Suppressor macrophage treated with lipopolysaccharide for 1 hour (primary cell): Measurements from ENCODE around the gene ARAP3.
A peak's percentile ranks its signal among the peaks of the same experiment; 100 is the strongest.
"Not testable (repeated sequence)": the region's sequence is repeated elsewhere in the genome, so short reads cannot be mapped to it uniquely, and the experiment has no call there.

Source experiments
- DNase-seq, 3 donors: peaks; one replicate each; pipeline ENCODE4 v3.0.0-alpha.2; 2020 to 2022

The ARAP3 gene

DNA sequence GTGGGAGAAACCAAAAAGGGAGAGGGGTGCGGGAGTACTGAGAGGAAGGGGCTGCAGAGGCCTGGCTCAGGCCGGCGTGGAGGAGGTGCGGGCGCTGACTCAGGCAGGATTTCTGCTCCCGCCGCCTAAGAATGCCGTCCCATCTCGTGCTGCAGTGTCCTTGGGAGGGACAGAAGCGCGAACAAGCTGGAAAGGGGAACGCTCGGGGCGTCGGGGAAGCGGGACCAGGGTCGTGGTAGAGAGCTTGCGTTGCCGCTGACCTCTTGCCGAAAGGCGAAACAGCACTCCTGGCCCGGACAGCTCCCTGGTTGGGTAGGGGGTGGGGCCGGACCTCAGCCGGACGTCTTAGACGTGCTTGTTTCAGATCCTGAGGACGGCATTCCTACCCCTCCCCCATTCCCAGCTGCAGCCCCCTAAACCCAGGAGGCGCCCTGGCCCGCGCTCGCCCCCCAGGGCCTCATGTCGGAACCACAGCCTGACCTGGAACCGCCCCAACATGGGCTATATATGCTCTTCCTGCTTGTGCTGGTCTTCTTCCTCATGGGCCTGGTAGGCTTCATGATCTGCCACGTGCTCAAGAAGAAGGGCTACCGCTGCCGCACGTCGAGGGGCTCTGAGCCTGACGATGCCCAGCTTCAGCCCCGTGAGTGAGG is 44.1 kb downstream of the ARAP3 start:
- DNase-seq = peak; percentile 53 to 68 (median 54)

- DNase-seq = peak in 1 of 3 donors; percentile 46
Observed at GRCh38 chr5:141637123-141637766, 44.8 kb downstream of the ARAP3 start.

- peak; percentile 93 to 98 (median 96) for DNase-seq
Observed at GRCh38 chr5:141636413-141637122, 45.5 kb downstream of the ARAP3 start, which contains the start of the genes HDAC3 and RELL2. HDAC3 (minus strand) TSS chr5:141636849; CDS start chr5:141636790, 59 bp downstream. RELL2 (plus strand) TSS chr5:141636997; CDS start chr5:141638226, 1,229 bp downstream.

- no peak for DNase-seq
Observed at GRCh38 chr5:141636106-141636412, 46.0 kb downstream of the ARAP3 start.

DNA sequence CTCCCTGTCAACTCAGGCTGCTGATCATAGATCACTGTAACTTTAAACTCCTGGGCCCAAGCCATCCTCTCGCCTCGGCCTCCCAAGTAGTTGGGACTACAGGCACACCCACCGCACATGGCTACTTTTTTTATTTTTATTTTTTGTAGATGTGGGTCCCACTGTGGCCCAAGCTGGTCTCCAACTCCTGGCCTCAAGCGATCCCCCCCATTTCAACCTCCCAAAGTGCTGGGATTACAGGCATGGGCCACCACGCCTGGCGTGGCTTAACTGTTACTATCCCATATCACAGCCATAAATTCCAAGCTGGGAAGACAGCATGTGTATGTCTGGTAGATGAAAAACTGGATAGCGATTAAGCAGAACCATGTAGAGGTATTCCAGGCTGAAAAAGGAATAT is 46.4 kb downstream of the ARAP3 start:
- DNase-seq = no peak

DNA sequence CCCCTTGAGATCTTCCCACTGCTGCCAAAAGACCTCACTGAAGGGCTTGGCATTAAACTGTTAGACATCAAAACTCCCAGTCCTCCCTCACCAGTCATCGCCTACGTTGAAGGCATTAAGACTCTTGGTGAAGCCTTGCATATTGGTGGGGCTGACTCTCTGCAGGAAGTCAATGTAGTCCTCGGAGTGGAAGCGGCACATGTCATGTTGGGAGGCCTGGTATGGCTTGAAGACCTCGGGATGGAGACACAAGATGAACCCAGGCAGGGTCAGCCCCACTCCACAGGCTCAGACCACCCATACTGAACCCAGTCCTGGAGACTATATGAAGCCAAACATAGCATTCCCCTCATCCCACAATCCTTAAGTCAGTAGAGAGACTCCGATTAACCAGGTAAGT is 47.3 kb downstream of the ARAP3 start:
- DNase-seq = no peak

GRCh38 chr5:141633871-141634561 is 48.0 kb downstream of the ARAP3 start:
- peak; percentile 36 to 56 (median 51) for DNase-seq

GRCh38 chr5:141632650-141633049 is 49.4 kb downstream of the ARAP3 start:
- no peak for DNase-seq

- no peak for DNase-seq
Observed at GRCh38 chr5:141630570-141631140, 51.4 kb downstream of the ARAP3 start.

- no peak for DNase-seq
Observed at GRCh38 chr5:141628175-141628788, 53.7 kb downstream of the ARAP3 start.

- DNase-seq = peak in 1 of 3 donors; percentile 45
Observed at GRCh38 chr5:141623611-141624010, 58.4 kb downstream of the ARAP3 start.

DNA sequence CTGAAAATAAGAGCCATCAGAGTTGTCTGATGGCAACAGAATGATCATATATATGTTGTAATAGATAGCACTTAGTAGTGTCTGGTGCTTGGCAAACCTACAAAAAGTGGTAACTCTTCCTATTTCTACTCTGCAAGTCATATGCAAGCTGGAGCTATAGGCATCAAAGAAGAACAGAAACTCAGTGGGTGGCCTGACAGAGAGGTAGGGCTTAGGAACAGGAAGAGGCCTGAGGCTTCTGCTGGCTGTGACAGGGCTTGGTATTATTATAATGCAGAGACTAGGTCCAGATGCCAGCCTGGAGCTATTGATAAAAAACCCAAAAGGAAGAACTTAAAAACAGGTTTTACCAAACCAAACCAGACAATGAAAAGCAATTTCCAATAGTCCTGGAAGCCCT is 58.8 kb downstream of the ARAP3 start:
- DNase-seq = peak; percentile 80 to 91 (median 86)

GRCh38 chr5:141618804-141619554 is 63.1 kb downstream of the ARAP3 start, which contains the start of gene DIAPH1:
DIAPH1 (minus strand) TSS chr5:141619000; CDS start chr5:141618914, 86 bp downstream.
- DNase-seq = peak; percentile 92 to 98 (median 96)

DNA sequence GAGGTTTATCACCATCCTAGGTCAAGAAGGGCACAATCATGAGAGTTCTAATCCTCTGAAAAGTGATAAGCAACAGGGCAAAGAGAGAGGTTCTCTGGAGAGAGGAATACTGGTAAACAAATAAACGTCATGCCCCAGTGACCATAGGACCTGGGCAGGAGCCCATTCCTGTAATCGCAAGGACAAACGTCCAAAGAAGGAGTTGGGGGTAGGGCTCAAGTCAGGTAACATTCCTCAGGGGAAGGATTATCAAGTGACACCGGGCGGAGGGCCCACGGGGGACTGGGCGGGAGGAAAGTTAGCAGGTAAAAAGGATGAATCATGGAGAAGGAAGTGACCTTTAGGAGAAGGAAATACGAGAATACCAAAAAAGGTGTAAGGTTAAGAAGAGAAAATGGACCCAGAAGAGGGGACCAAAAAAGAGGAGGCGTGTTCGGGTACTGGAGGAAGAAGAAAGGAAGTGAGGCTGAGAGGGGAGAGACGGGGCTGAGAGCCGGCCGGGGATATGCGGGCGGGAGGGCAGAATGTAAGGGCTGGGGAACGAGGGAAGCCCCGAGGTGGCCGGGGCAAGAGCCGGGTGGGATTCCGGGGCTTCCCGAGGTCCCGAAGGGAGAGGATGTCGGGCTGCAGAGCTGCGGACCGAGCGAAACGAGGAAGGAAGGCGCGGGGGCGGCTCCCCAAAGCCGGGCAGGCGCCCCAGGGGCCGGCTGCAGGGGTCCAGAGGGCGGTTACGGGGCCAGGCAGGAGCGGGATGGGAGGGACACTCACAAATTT is 63.8 kb downstream of the ARAP3 start:
- DNase-seq = peak; percentile 50 to 70 (median 50)

DNA sequence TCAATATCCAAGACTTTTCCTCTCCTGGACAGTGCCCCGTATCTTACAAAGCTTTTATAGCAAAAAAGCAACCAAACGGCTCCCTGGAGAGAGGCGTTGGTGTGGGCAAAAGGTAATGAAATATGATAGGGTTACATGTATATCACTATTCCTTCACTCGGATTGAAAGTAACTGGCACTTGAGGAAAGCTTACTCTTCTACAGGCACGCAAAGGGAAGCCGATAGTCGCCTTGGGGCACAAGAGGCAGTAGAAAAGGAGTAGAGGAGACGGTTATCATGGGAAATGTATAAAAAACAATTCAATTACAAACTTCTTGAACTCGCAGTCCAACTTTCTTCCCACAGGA is 64.4 kb downstream of the ARAP3 start:
- DNase-seq = no peak

- peak in 1 of 3 donors; percentile 37 for DNase-seq
Observed at GRCh38 chr5:141617128-141617527, 64.9 kb downstream of the ARAP3 start.

- peak; percentile 36 to 66 (median 65) for DNase-seq
Observed at GRCh38 chr5:141615991-141616720, 65.9 kb downstream of the ARAP3 start.

DNA sequence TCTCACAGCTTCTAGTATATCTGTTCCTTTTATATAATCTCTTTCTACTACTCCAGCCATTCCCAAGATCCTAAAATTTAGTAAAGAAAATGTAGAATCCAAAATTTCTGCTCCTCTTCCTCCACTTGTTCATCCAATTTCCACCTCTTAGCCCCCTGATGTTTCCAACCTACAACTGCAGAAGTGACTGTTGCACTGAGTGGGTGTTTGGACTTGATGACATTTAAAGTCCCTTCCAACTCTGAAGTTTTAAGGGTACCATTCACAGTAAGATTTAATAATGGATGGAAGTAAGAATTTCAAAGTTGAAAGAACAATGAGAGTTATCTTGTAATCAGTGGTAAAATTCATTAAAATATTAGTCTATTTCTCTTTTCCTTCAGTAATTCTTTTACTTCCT is 68.7 kb downstream of the ARAP3 start:
- peak in 1 of 3 donors; percentile 38 for DNase-seq

DNA sequence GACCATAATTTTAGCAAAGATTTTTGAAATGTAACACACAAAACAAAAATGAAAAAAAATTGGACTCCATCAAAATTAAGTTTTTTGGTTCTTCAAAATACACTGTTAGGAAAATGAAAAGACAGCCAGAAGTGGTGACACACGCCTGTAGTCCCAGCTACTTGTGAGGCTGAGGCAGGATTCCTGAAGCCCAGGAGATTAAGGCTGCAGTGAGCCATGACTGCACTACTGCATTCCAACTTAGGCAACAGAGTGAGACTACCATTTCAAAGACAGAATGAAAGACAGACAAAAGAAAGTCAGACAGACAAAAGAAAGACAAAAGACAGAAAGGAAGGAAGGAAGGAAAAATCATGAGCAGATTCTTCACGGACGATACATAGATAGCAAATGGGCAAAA is 70.7 kb downstream of the ARAP3 start:
- no peak for DNase-seq

DNA sequence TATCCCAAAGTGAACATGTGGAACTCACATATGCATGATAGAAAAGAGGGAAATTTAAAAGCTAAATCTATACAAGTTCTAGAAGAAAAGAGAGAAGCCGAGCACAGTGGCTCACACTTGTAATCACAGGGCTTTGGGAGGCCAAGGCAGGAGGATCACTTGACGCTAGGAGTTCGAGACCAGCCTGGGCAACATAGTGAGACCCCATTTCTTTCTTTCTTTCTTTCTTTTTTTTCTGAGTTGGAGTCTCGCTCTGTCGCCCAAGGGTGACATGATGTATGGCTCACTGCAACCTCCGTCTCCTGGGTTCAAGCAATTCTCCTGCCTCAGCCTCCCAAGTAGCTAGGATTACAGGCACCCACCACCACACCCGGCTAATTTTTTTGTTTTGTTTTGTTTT is 72.1 kb downstream of the ARAP3 start:
- not testable (repeated sequence) for DNase-seq
